Neural progenitor cell (in vitro differentiated cells): Measurements from ENCODE around the gene ALK. TPM values are rescaled to one million over a fixed set of nuclear protein-coding genes. Genes with fewer than 3 reads are reported as not detected.

Experiments used
- DNase-seq: peaks from one replicate; pipeline ENCODE4 v3.0.0-alpha.2; 2016; ENCODE audit warnings: low spot score
- H2AFZ ChIP-seq: fragments of 200-600 bp; sonication (generic); replicated peaks from 2 replicates; pipeline ENCODE4 v1.6.1; 2016; ENCODE audit warnings: antibody characterized with exemption
- H3F3A ChIP-seq: fragments of 200-600 bp; sonication (generic); 2 replicates; pipeline ENCODE4 v1.6.1; 2016; ENCODE audit warnings: antibody characterized with exemption, low read depth
- H3K27ac ChIP-seq: fragments of 200-600 bp; sonication (generic); 2 replicates; pipeline ENCODE4 v1.5.1; 2016; ENCODE audit warnings: mild to moderate bottlenecking
- H3K27me3 ChIP-seq: fragments of 200-600 bp; sonication (generic); 2 replicates; pipeline ENCODE4 v1.6.1; 2016; ENCODE audit warnings: mild to moderate bottlenecking, moderate library complexity
- H3K36me3 ChIP-seq: fragments of 200-600 bp; sonication (generic); 2 replicates; pipeline ENCODE4 v1.5.1; 2016
- H3K4me1 ChIP-seq: fragments of 200-600 bp; sonication (generic); 2 replicates; pipeline ENCODE4 v1.6.1; 2016; ENCODE audit warnings: mixed run types
- H3K4me2 ChIP-seq: fragments of 200-600 bp; sonication (generic); 2 replicates; pipeline ENCODE4 v1.6.1; 2016
- H3K4me3 ChIP-seq: fragments of 200-600 bp; sonication (generic); 2 replicates; pipeline ENCODE4 v1.5.1; 2016
- H3K79me2 ChIP-seq: fragments of 200-600 bp; sonication (generic); 2 replicates; pipeline ENCODE4 v1.6.1; 2016; ENCODE audit warnings: low read depth
- H3K9ac ChIP-seq: fragments of 200-600 bp; sonication (generic); 2 replicates; pipeline ENCODE4 v1.6.1; 2016
- H3K9me3 ChIP-seq: fragments of 200-600 bp; sonication (generic); 2 replicates; pipeline ENCODE4 v1.5.1; 2016; ENCODE audit warnings: low read depth
- H4K20me1 ChIP-seq: fragments of 200-600 bp; sonication (generic); 2 replicates; pipeline ENCODE4 v1.6.1; 2016; ENCODE audit warnings: low read depth
- H3K27ac Mint-ChIP-seq: 3 replicates; pipeline ENCODE4 v1.8.0; 2021; ENCODE audit warnings: mixed read lengths
- H3K27me3 Mint-ChIP-seq: 2 replicates; pipeline ENCODE4 v1.8.0; 2022; ENCODE audit warnings: low read depth, mild to moderate bottlenecking, inconsistent platforms, moderate library complexity, mixed read lengths; ENCODE audit not compliant: insufficient read depth
- H3K36me3 Mint-ChIP-seq: 3 replicates; pipeline ENCODE4 v1.8.0; 2021; ENCODE audit warnings: mixed read lengths
- H3K4me1 Mint-ChIP-seq: 3 replicates; pipeline ENCODE4 v1.8.0; 2021; ENCODE audit warnings: mixed read lengths
- H3K4me3 Mint-ChIP-seq: 3 replicates; pipeline ENCODE4 v1.8.0; 2021; ENCODE audit warnings: mild to moderate bottlenecking, moderate library complexity, mixed read lengths
- H3K9me3 Mint-ChIP-seq: 3 replicates; pipeline ENCODE4 v1.8.0; 2020; ENCODE audit warnings: mixed read lengths
- EZH2 ChIP-seq: fragments of 200-600 bp; sonication (generic); IDR thresholded peaks from 2 replicates; pipeline ENCODE4 v1.6.1; 2017; ENCODE audit warnings: antibody characterized with exemption, mild to moderate bottlenecking, moderate library complexity
- EZH2phosphoT487 ChIP-seq: fragments of 200-600 bp; sonication (generic); IDR thresholded peaks from 2 replicates; pipeline ENCODE4 v1.6.1; 2017; ENCODE audit warnings: antibody characterized with exemption
- total RNA-seq: library from RNA; depleted of rRNA; stranded (reverse); fragments of >200 nt; gene quantifications from 2 replicates; pipeline ENCODE4 v1.2.3, GENCODE V29; 2015; ENCODE audit warnings: low replicate concordance
- TF ChIP-seq, protein P1 (sequence below): fragments of 200-600 bp; sonication (generic); IDR thresholded peaks from 2 replicates; pipeline ENCODE4 v1.5.1; 2017; ENCODE audit warnings: antibody characterized with exemption, mild to moderate bottlenecking

Gene ALK
- total RNA-seq, 1 donor from 2014 or later = not detected

GRCh38 chr2:29780906-29781305, 140.5 kb downstream of the ALK start:
- no peaks in the 10 kb centered on the region for H3K36me3 ChIP-seq
- no peaks in the 10 kb centered on the region for H3K36me3 Mint-ChIP-seq
- H3K9me3 Mint-ChIP-seq = peaks cover 2% of the 10 kb centered on the region
- no peaks in the 10 kb centered on the region for H4K20me1 ChIP-seq
- H3K27ac ChIP-seq = no peak overlapping the region
- no peak overlapping the region for H3K9ac ChIP-seq
- no peak for DNase-seq
- H3K27me3 Mint-ChIP-seq = peaks cover 3% of the 10 kb centered on the region
- H2AFZ ChIP-seq = no peak overlapping the region
- no peaks in the 10 kb centered on the region for H3K27me3 ChIP-seq
- H3K27ac Mint-ChIP-seq = no peak overlapping the region
- no peaks in the 10 kb centered on the region for H3K9me3 ChIP-seq
- TF ChIP-seq EZH2phosphoT487 = no peak
- TF ChIP-seq, protein P1, sequence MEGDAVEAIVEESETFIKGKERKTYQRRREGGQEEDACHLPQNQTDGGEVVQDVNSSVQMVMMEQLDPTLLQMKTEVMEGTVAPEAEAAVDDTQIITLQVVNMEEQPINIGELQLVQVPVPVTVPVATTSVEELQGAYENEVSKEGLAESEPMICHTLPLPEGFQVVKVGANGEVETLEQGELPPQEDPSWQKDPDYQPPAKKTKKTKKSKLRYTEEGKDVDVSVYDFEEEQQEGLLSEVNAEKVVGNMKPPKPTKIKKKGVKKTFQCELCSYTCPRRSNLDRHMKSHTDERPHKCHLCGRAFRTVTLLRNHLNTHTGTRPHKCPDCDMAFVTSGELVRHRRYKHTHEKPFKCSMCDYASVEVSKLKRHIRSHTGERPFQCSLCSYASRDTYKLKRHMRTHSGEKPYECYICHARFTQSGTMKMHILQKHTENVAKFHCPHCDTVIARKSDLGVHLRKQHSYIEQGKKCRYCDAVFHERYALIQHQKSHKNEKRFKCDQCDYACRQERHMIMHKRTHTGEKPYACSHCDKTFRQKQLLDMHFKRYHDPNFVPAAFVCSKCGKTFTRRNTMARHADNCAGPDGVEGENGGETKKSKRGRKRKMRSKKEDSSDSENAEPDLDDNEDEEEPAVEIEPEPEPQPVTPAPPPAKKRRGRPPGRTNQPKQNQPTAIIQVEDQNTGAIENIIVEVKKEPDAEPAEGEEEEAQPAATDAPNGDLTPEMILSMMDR = no peak
- no peak for TF ChIP-seq EZH2
- H3K4me3 ChIP-seq = no peak overlapping the region
- no peaks in the 10 kb centered on the region for H3K79me2 ChIP-seq
- H3K4me1 ChIP-seq = no peaks in the 10 kb centered on the region
- no peak overlapping the region for H3K4me3 Mint-ChIP-seq
- no peaks in the 10 kb centered on the region for H3F3A ChIP-seq
- no peak overlapping the region for H3K4me2 ChIP-seq
- H3K4me1 Mint-ChIP-seq = peaks cover 7% of the 10 kb centered on the region

GRCh38 chr2:29777161-29777560, 144.2 kb downstream of the ALK start:
- Histone ChIP-seq H3K9ac (no peak overlapping the region), H3K36me3 (no peaks in the 10 kb centered on the region), H2AFZ (no peak overlapping the region), H3K4me3 (no peak overlapping the region), H3K27ac (no peak overlapping the region), H3K9me3 (no peaks in the 10 kb centered on the region), H3K27me3 (no peaks in the 10 kb centered on the region), H3K4me2 (no peak overlapping the region), H3K79me2 (no peaks in the 10 kb centered on the region), H4K20me1 (no peaks in the 10 kb centered on the region), H3K4me1 (no peaks in the 10 kb centered on the region), H3F3A (no peaks in the 10 kb centered on the region)
- peaks cover 2% of the 10 kb centered on the region for H3K27me3 Mint-ChIP-seq
- H3K36me3 Mint-ChIP-seq = no peaks in the 10 kb centered on the region
- DNase-seq = no peak
- no peak overlapping the region for H3K27ac Mint-ChIP-seq
- H3K4me1 Mint-ChIP-seq = peaks cover 4% of the 10 kb centered on the region
- TF ChIP-seq, protein P1 = no peak
- no peak for TF ChIP-seq EZH2
- TF ChIP-seq EZH2phosphoT487 = no peak
- no peak overlapping the region for H3K4me3 Mint-ChIP-seq
- H3K9me3 Mint-ChIP-seq = peaks cover 2% of the 10 kb centered on the region

DNA sequence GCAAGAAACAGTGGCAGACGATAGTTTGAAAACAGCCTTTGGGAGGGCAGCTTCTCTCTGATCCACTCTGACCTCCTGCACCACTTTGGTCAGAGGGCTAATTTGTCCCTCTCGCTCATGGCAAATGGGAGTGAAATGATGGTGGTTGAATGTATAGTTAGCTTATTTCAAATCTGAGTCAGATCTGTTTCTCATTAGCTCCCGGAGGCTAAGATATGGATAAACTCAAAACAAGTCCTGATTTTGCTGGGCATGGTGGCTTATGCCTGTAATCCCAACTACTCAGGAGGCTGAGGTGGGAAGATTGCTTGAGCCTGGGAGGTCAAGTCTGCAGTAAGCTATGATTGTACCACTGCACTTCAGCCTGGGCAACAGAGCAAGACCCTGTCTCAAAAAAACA, 145.0 kb downstream of the ALK start:
- Histone ChIP-seq H3K9ac (no peak overlapping the region), H2AFZ (no peak overlapping the region), H3K27ac (no peak overlapping the region), H3K4me2 (no peak overlapping the region), H3K36me3 (no peaks in the 10 kb centered on the region), H3K4me1 (no peaks in the 10 kb centered on the region), H4K20me1 (no peaks in the 10 kb centered on the region), H3K9me3 (no peaks in the 10 kb centered on the region), H3F3A (no peaks in the 10 kb centered on the region), H3K4me3 (no peak overlapping the region), H3K79me2 (no peaks in the 10 kb centered on the region), H3K27me3 (no peaks in the 10 kb centered on the region)
- H3K27ac Mint-ChIP-seq = no peak overlapping the region
- H3K9me3 Mint-ChIP-seq = peaks cover 2% of the 10 kb centered on the region
- DNase-seq = no peak
- TF ChIP-seq EZH2phosphoT487 (no peak), EZH2 (no peak)
- TF ChIP-seq, protein P1 = no peak
- no peaks in the 10 kb centered on the region for H3K27me3 Mint-ChIP-seq
- no peak overlapping the region for H3K4me3 Mint-ChIP-seq
- peaks cover 4% of the 10 kb centered on the region for H3K4me1 Mint-ChIP-seq
- H3K36me3 Mint-ChIP-seq = no peaks in the 10 kb centered on the region
